CD4-positive, alpha-beta T cell treated with Interleukin-4 for 4 hours (primary cell): Measurements from ENCODE around the gene PIK3R3.
"Not testable (repeated sequence)": the region's sequence is repeated elsewhere in the genome, so short reads cannot be mapped to it uniquely, and the experiment has no call there.

Experiments used
- DNase-seq: peaks from one replicate; pipeline ENCODE4 v3.0.0-alpha.2; 2020

Gene PIK3R3

DNA sequence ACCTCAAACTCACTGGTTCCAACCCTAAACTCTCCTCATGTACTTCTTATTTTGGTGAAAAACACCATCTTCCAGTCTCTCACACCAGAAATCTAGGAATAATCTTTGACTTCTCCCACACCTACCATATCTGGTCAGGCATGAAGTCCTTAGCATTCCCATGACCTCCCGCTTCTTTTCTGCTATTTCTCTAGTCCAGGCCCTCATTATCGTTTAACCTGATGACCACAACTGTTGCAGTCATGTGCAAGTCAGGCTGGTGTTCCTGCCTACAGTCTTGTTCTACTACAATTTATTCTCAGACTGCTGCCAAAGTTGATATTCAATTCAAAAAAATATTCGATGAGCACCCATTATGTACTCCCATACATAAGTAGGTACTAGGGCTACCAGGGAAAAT lies 71.3 kb downstream of the PIK3R3 start:
- no peak for DNase-seq

DNA sequence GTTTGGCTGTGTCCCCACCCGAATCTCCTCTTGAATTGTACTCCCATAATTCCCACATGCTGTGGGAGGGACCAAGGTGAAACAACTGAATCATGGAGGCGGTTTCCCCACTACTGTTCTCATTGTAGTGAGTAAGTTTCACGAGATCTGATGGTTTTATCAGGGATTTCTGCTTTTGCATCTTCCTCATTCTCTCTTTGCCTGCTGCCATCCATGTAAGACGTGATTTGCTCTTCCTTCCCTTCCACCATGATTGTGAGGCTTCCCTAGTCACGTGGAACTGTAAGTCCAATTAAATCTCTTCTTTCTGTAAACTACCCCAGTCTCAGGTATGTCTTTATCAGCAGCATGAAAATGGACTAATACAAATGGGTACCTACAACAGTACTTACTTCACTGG lies 73.5 kb downstream of the PIK3R3 start:
- DNase-seq, result no peak

DNA sequence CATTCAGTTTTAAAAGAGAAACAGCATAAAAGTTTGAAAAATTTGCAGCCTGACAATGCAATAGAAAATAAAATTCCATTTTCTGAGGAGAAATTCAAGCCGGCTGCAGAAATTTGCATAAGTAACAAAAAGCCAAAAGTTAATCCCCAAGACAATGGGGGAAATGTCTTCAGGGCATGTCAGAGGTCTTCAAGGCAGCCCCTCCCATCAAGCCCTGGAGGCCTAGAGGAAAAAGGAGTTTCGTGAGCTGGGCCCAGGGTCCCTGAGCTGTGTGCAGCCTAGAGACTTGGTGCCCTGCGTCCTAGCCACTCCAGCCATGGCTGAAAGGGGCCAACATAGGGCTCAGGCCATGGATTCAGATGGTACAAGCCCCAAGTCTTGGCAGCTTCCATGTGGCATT lies 74.6 kb downstream of the PIK3R3 start:
- no peak for DNase-seq

DNA sequence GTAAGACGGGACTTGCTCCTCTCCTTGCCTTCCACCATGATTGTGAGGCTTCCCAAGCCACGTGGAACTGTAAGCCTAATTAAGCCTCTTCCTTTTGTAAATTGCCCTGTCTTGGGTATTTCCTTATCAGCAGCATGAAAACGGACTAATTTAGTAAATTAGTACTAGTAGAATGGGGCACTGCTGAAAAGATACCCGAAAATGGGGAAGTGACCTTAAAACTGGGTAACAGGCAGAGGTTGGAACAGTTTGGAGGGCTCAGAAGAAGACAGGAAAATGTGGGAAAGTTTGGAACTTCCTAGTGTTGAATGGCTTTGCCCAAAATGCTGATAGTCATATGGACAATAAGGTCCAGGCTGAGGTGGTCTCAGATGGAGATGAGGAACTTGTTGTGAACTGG lies 75.2 kb downstream of the PIK3R3 start:
- not testable (repeated sequence) for DNase-seq

DNA sequence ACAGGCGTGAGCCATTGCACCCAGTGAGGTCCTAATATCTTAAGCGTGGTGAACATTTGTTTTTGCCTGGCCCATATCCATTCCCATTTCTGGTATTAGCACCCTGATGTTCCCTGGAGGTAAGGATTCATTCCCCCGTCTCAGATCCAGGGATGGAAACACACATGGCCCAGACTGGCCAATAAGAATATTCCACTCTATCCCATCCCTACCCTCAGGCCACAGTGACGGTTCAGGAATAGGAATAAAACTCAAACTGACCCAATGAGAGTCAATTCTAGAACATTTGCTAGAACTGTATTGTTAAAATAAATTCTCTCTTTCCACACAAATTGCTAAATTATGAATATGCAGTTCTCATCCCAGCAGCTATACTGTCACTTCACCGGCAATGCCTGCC lies 76.1 kb downstream of the PIK3R3 start:
- no peak for DNase-seq

- no peak for DNase-seq
These were observed 78.7 kb downstream of the PIK3R3 start for GRCh38 chr1:46053734-46054133.

- no peak for DNase-seq
These were observed 88.3 kb downstream of the PIK3R3 start for GRCh38 chr1:46044116-46044515.

DNA sequence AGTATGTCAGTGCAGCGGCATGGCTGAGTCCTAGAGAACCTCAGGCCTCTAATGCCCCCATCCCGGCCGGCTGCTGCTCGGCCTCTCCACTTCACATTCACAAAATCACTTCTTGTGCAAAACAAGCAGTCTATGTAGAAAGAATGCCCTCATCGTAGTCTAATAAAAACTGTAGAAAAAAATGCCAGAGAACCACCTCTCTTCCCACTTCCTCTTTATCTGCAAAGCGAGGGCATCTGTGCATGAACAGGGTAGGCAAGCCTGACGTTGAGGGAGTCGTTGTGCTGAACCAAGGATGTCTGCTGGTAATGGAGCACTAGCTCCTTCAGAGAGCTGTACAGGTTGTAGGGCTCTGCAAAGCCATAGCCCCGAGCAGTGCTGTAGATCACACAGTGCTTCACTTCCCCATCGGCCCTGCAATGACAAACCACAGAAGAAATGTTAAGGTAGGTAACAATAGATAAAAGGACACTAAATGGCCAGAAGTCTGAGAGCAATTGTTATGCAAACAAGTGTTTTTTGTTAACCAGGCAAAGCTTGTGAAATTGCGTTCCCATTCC lies 88.9 kb downstream of the PIK3R3 start:
- no peak for DNase-seq

DNA sequence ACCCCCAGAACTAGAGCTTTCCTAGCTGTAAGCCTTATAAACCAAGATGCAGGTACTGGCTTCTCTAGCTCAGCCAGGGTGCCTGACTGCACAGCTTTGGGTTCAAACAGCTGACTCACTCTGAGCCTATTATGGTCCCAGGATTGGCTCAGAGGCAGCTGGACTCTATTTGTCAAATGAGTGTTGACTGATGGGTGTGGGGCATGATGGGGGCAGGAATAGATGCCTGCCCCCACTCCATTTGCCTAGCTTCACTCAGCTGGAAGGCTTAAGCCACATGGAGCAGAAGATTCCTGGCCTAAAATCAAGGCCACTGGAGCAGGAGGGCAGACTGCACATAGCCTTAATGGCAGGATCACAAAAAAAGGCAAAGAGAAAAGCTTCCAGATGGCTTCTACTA lies 90.5 kb downstream of the PIK3R3 start:
- no peak for DNase-seq

GRCh38 chr1:46041551-46041950 lies 90.9 kb downstream of the PIK3R3 start:
- DNase-seq, result no peak

DNA sequence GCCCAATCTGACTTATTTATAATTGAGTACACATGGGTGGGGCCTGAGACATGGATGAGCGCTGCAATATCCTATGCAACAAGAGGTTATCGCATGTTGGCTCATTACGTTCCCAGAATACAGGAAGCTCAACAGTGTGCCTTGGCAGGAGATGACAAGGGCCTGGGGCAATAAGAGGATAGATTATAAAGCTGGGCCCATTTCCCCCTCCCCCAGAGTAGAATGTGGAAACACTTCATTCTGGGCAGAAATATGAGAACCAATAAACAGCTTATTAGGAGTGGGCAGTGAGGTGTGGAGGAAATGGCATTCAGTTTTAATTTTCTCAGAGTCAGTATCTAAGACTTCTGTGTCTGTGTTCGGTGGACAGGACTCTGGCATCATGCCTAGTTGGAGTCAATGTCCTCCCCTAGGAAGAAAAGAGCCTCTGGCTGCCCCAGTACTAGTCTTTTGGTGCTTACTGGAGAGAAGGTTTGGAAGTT lies 92.8 kb downstream of the PIK3R3 start:
- DNase-seq, result no peak

GRCh38 chr1:46036894-46037839 lies 95.3 kb downstream of the PIK3R3 start:
- DNase-seq, result peak; percentile 75

DNA sequence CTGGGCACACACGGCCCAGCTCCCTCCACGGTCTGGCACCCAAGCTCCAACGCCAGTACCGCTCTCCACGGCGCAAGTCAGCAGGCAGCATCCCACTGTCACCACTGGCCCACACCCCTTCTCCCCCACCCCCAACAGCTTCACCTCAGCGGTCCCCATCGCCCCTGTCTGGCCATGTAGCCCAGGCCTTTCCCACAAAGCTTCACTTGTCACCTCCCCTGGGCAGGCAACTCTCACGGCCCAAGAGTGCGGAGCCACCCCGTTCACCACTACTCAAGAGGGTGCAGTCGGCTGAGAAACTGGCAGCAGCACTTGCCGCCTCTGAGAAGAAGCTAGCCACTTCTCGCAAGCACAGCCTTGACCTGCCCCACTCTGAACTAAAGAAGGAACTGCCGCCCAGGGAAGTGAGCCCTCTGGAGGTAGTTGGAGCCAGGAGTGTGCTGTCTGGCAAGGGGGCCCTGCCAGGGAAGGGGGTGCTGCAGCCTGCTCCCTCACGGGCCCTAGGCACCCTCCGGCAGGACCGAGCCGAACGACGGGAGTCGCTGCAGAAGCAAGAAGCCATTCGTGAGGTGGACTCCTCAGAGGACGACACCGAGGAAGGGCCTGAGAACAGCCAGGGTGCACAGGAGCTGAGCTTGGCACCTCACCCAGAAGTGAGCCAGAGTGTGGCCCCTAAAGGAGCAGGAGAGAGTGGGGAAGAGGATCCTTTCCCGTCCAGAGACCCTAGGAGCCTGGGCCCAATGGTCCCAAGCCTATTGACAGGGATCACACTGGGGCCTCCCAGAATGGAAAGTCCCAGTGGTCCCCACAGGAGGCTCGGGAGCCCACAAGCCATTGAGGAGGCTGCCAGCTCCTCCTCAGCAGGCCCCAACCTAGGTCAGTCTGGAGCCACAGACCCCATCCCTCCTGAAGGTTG lies 97.6 kb downstream of the PIK3R3 start:
- DNase-seq, result no peak

DNA sequence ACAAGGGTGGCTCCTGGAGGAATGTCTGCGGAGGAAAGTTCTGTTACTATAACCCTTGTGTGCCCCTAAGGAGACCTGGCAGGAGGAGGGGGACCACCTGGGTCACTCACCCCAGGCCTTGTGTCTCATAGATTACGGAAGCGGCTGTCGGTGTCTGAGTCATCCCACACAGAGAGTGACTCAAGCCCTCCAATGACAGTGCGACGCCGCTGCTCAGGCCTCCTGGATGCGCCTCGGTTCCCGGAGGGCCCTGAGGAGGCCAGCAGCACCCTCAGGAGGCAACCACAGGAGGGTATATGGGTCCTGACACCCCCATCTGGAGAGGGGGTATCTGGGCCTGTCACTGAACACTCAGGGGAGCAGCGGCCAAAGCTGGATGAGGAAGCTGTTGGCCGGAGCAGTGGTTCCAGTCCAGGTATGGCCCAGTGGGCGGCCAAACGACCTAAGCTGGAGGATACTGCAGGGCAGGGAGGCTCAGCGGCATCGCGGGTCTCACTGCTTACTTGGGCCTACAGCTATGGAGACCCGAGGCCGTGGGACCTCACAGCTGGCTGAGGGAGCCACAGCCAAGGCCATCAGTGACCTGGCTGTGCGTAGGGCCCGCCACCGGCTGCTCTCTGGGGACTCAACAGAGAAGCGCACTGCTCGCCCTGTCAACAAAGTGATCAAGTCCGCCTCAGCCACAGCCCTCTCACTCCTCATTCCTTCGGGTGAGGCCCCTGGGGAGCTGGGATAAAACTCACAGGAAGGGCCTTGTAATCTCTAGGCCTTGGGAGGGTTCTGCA lies 101.4 kb downstream of the PIK3R3 start:
- no peak for DNase-seq

GRCh38 chr1:46030074-46030870 lies 102.2 kb downstream of the PIK3R3 start:
- no peak for DNase-seq

GRCh38 chr1:46027788-46028573 lies 104.4 kb downstream of the PIK3R3 start:
- no peak for DNase-seq

- no peak for DNase-seq
These were observed 105.9 kb downstream of the PIK3R3 start for GRCh38 chr1:46026531-46026930.

GRCh38 chr1:46021046-46021996 lies 111.1 kb downstream of the PIK3R3 start:
- DNase-seq, result no peak

- DNase-seq, result no peak
These were observed 112.4 kb downstream of the PIK3R3 start for GRCh38 chr1:46020010-46020409.

DNA sequence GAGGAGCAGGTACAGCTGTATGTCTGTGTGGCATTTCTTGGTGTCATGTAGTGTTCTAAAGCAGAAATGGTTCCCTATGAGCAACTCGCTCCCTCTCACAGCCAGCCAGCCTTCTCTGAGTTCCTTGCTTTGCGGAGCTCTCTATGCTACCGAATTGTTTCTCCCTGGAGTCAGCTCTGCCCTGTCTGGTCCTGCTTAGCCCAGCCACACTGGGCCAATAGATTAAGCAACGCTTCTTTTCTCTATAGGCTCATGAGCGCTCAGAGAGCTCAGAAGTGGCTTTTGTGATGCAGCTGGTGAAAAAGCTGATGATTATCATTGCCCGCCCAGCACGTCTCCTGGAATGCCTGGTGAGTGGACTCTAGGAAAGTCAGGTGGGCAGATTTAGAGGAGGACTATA lies 113.1 kb downstream of the PIK3R3 start:
- DNase-seq, result no peak
